PC-9 (cell line): Measurements from ENCODE around the gene TEX38.

Source experiments
- EZH2 ChIP-seq: fragments of 200-600 bp; sonication (generic); IDR thresholded peaks from 2 replicates; pipeline ENCODE4 v1.8.0; 2017; ENCODE audit warnings: antibody characterized with exemption, low read depth
- TF ChIP-seq, protein P1 (sequence below): fragments of 200-600 bp; sonication (generic); conservative IDR thresholded peaks from 2 replicates; pipeline ENCODE4 v1.6.1; 2017; ENCODE audit warnings: mixed run types, antibody characterized with exemption, mild to moderate bottlenecking, moderate library complexity

DNA sequence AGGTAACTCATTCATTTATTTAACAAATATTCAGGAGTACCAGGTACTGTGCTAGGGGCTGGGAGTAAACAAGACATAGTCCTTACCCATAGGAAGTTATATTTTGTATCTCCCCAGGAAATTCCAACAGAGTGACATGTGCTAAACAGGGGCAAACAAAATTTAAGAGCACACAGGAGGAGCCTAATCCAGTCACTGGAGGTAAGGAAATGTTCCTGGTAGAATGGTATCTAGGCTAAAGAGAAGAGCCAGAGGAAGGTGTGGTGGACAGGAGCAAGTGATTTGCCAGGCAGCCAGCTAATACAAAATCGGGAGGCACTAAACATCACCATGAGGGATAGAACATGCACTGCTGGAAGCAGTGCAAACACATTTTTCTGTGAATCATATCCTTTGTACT is 10.4 kb downstream of the TEX38 start:
- TF ChIP-seq EZH2: no peak
- TF ChIP-seq, protein P1, sequence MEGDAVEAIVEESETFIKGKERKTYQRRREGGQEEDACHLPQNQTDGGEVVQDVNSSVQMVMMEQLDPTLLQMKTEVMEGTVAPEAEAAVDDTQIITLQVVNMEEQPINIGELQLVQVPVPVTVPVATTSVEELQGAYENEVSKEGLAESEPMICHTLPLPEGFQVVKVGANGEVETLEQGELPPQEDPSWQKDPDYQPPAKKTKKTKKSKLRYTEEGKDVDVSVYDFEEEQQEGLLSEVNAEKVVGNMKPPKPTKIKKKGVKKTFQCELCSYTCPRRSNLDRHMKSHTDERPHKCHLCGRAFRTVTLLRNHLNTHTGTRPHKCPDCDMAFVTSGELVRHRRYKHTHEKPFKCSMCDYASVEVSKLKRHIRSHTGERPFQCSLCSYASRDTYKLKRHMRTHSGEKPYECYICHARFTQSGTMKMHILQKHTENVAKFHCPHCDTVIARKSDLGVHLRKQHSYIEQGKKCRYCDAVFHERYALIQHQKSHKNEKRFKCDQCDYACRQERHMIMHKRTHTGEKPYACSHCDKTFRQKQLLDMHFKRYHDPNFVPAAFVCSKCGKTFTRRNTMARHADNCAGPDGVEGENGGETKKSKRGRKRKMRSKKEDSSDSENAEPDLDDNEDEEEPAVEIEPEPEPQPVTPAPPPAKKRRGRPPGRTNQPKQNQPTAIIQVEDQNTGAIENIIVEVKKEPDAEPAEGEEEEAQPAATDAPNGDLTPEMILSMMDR: no peak
